Immature natural killer cell (primary cell): ENCODE results near the gene MAP2K3. TPM values are rescaled to one million over a fixed set of nuclear protein-coding genes. Genes with fewer than 3 reads are reported as not detected.

Experiments
- DNase-seq, 3 donors: peaks; one replicate each; pipeline ENCODE4 v3.0.0; 2022; ENCODE audit warnings: mixed read lengths in 1 of 3
- H3K27ac Mint-ChIP-seq, 6 donors: one replicate each; pipeline ENCODE4 v1.8.0; 2020; ENCODE audit warnings: mixed read lengths in 6 of 6, mild to moderate bottlenecking in 5 of 6, inconsistent platforms in 4 of 6, moderate library complexity in 3 of 6
- H3K27me3 Mint-ChIP-seq, 3 donors: one replicate each; pipeline ENCODE4 v1.8.0; 2020 to 2021; ENCODE audit warnings: low read depth in 3 of 3, mild to moderate bottlenecking in 3 of 3, mixed read lengths in 3 of 3, moderate library complexity in 3 of 3, inconsistent platforms in 1 of 3
- H3K36me3 Mint-ChIP-seq, 3 donors: one replicate each; pipeline ENCODE4 v1.8.0; 2020; ENCODE audit warnings: mixed read lengths in 3 of 3, inconsistent platforms in 2 of 3, mild to moderate bottlenecking in 2 of 3
- H3K4me1 Mint-ChIP-seq, 2 donors: one replicate each; pipeline ENCODE4 v1.8.0; 2020; ENCODE audit warnings: inconsistent platforms in 2 of 2, mild to moderate bottlenecking in 2 of 2, mixed read lengths in 2 of 2, moderate library complexity in 1 of 2
- H3K4me3 Mint-ChIP-seq, 5 donors: one replicate each; pipeline ENCODE4 v1.8.0; 2020; ENCODE audit warnings: mild to moderate bottlenecking in 5 of 5, mixed read lengths in 5 of 5, inconsistent platforms in 3 of 5, moderate library complexity in 3 of 5
- H3K9me3 Mint-ChIP-seq, 6 donors: one replicate each; pipeline ENCODE4 v1.8.0; 2020; ENCODE audit warnings: mild to moderate bottlenecking in 6 of 6, mixed read lengths in 6 of 6, inconsistent platforms in 4 of 6, moderate library complexity in 3 of 6
- polyA plus RNA-seq, 3 donors: library from polyadenylated mRNA; unstranded; fragments of 300-500 nt; fragmentation: Illumina TruSeq; gene quantifications; one replicate each; pipeline ENCODE4 v1.2.3, GENCODE V29; 2021

Gene MAP2K3
- polyA plus RNA-seq, 3 donors from 2014 or later, result 66.6 to 136 (median 93.9) TPM

DNA sequence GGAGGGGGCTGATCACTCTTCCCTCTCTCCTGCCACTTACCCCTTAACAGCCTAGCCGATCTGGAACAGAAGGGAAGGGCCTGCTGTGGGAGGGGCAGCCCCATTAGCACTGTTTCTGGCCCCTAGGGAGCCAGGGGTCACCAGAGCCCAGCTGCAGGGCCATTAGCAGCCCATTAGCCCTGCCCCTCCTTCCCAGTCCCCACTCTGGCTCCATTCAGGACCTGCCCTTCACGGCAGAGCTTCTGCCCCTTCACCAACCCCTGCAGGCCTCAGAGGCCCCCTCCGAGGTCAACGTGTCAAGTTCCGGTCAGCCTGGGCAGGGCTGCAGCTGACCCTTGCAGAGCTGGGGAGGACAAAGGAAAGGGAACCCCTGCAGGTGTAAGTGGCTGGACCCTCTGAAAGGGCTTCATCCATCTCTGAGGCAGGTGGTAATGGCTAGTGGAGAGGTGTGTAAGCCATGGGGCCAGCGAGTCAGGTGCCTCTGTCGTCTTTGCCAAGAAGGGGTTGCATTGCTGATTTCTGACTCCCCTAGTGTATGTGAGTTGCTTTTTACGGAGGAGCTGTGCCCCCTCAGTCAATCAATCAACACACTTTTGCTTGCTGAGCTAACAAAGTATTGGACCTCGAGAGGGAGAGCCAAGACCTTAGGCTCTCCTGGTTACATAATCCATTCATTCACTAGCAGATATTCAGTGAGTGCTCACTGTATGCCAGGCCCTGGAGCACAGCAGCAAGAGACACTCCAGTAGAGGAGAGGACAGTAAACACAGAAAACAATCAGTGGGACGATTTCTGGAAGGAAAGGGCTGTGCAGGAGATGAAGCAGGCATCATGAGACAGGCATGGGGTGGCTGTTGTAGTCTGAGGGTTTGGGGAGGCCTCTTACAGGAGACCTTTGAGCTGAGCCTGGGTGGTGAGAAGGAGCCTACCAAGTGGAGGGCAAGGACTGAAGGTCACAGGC lies 73.5 kb downstream of the MAP2K3 start:
- no peak for DNase-seq
- H3K4me1 Mint-ChIP-seq, result no peaks in the 10 kb centered on the region
- H3K27ac Mint-ChIP-seq, result peak overlapping the region in 1 of 6 donors; percentile 36
- H3K4me3 Mint-ChIP-seq, result peak overlapping the region in 1 of 5 donors; percentile 2
- no peaks in the 10 kb centered on the region for H3K9me3 Mint-ChIP-seq
- peaks cover 0 to 3% (median 2%) of the 10 kb centered on the region in 3 donors for H3K27me3 Mint-ChIP-seq
- no peaks in the 10 kb centered on the region for H3K36me3 Mint-ChIP-seq

DNA sequence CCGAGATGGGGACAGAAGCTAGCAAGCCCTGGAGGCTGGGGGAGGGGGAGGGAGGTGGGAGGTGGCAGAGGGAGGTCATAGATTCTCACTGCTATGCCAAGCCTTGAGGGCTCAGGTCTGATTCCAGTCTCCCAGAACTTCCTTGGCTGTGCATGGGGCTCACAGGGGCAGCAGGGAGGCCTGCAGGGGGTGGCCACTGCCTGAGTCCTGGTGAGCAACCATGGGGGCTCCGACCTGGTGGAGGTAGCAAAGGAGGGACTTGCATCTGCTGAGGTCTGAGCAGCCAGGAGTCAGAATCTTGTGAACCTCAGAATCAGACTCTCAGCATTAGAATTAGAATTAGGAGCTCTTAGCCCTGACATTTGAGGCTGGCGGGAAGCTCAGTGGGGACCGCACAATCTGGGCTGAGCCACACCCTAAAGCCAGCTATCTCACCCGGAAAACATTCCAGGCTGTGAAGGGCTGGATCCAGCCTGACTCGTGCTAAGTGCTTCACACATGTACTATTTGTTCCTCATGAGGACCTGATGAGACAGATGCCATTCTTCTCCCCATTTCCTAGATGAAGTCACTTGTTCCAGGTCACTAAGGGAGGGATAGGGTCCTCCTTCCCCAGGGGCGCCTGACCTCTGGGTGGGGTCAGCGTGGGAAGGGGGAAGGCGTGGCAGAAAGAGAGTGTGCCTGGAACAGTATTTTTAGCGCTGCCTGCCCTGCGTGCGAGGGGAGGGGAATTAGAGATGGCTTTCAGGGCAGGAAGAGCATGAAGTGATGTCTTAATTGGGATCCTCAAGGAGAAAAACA lies 74.4 kb downstream of the MAP2K3 start:
- H3K36me3 Mint-ChIP-seq, result no peaks in the 10 kb centered on the region
- H3K27ac Mint-ChIP-seq, result no peak overlapping the region
- DNase-seq, result no peak
- H3K4me1 Mint-ChIP-seq, result peaks cover 0 to 4% of the 10 kb centered on the region in 2 donors
- peaks cover 0 to 1% (median 0%) of the 10 kb centered on the region in 3 donors for H3K27me3 Mint-ChIP-seq
- no peaks in the 10 kb centered on the region for H3K9me3 Mint-ChIP-seq
- no peak overlapping the region for H3K4me3 Mint-ChIP-seq

DNA sequence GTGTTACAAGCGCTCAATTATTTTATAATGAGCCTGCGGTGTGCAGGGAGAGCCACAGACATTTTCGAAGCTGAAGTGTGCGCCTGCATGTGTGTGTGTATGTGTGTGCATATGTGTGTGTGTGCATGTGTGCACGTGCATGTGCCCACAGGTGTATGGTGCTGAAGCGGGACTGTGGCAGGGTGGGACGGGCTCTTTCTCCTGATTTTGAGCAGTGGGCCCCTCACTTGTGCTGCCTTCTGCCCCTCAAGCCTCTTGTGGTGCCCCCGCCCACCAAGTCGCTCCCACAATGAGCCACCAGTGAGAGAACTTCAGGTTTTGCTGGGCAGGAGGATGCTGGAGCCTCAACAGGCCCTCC lies 75.0 kb downstream of the MAP2K3 start:
- H3K36me3 Mint-ChIP-seq, result no peaks in the 10 kb centered on the region
- DNase-seq, result no peak
- no peaks in the 10 kb centered on the region for H3K9me3 Mint-ChIP-seq
- H3K4me1 Mint-ChIP-seq, result peaks cover 0 to 9% of the 10 kb centered on the region in 2 donors
- no peak overlapping the region for H3K4me3 Mint-ChIP-seq
- no peak overlapping the region for H3K27ac Mint-ChIP-seq
- H3K27me3 Mint-ChIP-seq, result peaks cover 0 to 2% (median 1%) of the 10 kb centered on the region in 3 donors

DNA sequence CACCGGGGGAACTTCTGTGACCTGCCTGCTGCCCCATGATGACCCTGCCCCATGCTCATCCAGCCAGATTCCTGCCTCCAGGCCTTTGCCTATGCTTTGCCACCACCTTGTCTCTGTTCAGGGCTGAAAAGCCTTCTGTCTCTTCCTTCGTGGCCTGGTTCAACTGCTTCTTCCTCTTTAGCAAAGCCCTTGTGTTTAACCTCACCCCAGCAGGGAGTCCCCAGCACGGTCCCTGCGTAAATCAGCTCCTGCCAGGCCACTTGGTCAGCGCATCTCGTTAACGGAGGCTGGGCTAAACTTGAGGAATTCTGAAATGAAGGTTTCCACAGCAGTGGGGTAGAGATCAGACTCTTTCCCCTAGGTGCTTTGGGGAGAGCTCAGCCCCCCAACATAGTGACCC lies 75.5 kb downstream of the MAP2K3 start:
- no peak for DNase-seq

DNA sequence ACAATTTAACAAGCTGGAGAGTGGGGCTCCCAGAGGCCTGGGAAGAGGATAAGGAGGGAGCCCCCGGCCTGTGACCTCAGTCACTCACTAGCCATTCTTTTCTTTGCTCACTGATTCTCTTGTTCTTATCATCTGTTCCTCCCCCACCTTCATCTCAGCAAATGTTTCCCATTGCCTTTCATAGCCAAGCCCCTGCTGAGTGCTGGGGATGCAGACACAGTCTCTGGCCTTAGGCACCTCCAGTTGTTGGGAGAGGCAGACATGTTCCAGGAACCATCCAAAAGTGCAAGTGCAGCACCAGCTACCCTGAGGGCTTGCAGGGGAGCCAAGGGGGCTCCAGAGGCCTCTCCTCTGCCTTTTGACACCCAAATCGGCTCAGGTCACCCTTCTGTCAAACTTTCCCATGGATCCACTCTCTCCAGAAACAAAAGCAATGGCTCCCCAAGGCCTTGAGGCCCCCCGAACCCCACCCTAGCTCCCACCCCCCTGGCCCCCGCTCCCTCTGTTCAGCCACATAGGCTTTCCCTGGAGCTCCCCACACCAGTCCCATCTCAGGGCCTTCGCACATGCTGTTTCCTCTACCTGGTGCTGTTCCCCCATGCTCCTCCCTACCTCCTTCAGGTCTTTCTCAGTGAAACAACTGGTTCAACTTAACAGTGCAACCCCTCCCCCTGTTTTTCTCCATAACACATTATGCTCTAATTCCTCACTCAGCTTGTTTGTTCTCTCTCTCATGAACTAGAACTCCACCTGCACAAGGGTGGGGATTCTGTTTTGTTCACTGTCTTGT lies 76.7 kb downstream of the MAP2K3 start:
- H3K27me3 Mint-ChIP-seq, result peaks cover 1 to 3% (median 2%) of the 10 kb centered on the region in 3 donors
- no peak overlapping the region for H3K4me3 Mint-ChIP-seq
- no peaks in the 10 kb centered on the region for H3K36me3 Mint-ChIP-seq
- no peak overlapping the region for H3K27ac Mint-ChIP-seq
- H3K9me3 Mint-ChIP-seq, result no peaks in the 10 kb centered on the region
- peaks cover 0 to 10% of the 10 kb centered on the region in 2 donors for H3K4me1 Mint-ChIP-seq
- no peak for DNase-seq

More for the DNA sequence above, 75.5 kb downstream of the MAP2K3 start:
- peaks cover 0 to 2% (median 1%) of the 10 kb centered on the region in 3 donors for H3K27me3 Mint-ChIP-seq
- H3K4me1 Mint-ChIP-seq, result peaks cover 0 to 10% of the 10 kb centered on the region in 2 donors
- H3K4me3 Mint-ChIP-seq, result no peak overlapping the region
- H3K27ac Mint-ChIP-seq, result no peak overlapping the region
- no peaks in the 10 kb centered on the region for H3K9me3 Mint-ChIP-seq
- no peaks in the 10 kb centered on the region for H3K36me3 Mint-ChIP-seq

DNA sequence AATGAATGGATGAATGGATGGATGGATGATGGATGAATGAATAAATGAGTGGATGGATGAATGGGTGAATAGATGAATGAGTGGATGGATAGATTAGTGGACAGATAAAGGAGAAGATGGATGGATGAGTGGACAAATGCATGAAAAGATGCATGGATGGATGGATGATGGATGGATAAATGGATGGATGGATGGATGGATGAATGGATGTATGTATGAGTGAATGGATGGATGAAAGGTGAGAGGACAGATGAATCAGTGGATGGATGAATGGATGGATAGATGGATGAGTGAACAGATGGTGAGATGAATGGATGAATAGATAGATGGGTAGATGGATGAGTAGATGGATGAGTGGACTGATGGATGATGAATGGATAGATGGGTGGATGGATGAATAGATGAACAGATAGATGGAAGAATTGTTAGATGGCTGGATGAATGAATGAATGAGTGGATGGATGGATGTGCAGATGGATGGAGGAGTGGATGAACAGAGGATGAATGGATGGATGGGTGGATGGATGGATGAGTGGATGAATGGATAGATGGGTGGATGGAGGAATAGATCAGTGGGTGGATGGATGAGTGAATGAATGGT lies 77.9 kb downstream of the MAP2K3 start:
- no peaks in the 10 kb centered on the region for H3K9me3 Mint-ChIP-seq
- H3K27me3 Mint-ChIP-seq, result peaks cover 1 to 3% (median 2%) of the 10 kb centered on the region in 3 donors
- H3K27ac Mint-ChIP-seq, result no peak overlapping the region
- no peaks in the 10 kb centered on the region for H3K36me3 Mint-ChIP-seq
- peaks cover 0 to 10% of the 10 kb centered on the region in 2 donors for H3K4me1 Mint-ChIP-seq
- H3K4me3 Mint-ChIP-seq, result no peak overlapping the region
- no peak for DNase-seq

DNA sequence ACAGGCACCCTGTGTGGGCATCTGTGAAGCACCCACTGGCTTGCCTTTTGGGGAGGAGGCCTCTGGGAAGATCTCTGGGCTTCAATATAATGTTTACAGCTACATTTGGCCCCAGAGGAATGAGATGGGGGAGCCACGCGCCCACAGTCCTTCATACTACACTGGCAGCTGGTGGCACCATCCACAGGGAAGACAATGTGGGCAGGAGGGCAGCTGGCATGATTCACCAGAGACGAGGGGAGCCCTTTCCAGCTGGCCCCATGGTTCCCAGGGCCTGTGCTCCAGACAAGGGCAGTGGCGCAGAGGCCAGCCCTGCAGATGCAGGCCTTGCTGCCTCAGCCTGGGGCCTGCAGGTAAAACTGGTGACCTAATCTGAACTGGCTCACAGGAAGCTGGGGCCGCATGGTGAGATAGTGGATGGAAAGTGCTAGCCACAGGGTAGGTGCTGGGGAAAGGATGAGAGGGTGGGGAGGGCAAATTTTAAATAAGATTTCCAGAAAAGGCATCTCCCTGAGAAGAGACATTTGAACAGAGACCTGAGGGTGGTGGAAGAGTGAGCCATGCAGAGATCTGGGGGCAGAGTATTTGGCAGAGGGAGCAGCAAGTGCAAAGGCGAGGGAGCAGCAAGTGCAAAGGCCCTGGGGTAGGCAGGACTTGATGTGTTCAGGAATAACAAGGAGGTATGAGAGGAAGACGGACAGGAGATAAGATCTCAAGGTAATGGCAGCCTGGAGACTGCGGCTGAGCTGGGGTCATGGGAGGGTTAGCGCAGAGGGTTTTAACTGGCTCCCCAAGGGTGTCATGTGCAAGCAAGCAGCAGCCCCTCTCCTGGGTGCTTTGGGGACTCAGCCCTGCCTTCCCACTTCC lies 79.5 kb downstream of the MAP2K3 start:
- Mint-ChIP-seq H3K27me3 (peaks cover 2 to 3% (median 2%) of the 10 kb centered on the region in 3 donors), H3K36me3 (no peaks in the 10 kb centered on the region), H3K4me1 (peaks cover 0 to 10% of the 10 kb centered on the region in 2 donors), H3K27ac (peak overlapping the region in 3 of 6 donors; percentile 3 to 51 (median 9)), H3K9me3 (no peaks in the 10 kb centered on the region), H3K4me3 (peak overlapping the region in 2 of 5 donors; percentile 16 to 31)
- DNase-seq, result peak; percentile 21 to 47 (median 36)

Other genes with a start within 250 kb of the MAP2K3 start
- 10 to 100 TPM in 2 of 3 donors, 1 to 10 TPM in 1; 9.6 to 31.7 (median 21.4) TPM for gene USP22, start 241.7 kb upstream of the MAP2K3 start, polyA plus RNA-seq
- 10 to 100 TPM; 11.3 to 15.3 (median 12.9) TPM for gene DHRS7B, start 157.7 kb upstream of the MAP2K3 start, polyA plus RNA-seq
- gene TMEM11, start 70.5 kb upstream of the MAP2K3 start, polyA plus RNA-seq, result 10 to 100 TPM; 36.9 to 56.4 (median 44.2) TPM
- 1 to 10 TPM in 2 of 3 donors, under 1 TPM in 1; 0.57 to 3.4 (median 2.5) TPM for gene NATD1, start 31.3 kb upstream of the MAP2K3 start, polyA plus RNA-seq
- not detected for gene KCNJ12, start 91.6 kb downstream of the MAP2K3 start, polyA plus RNA-seq